HepG2 (cell line): ENCODE measurements around the gene TBX10.

Experiments used
- ELF3 ChIP-seq: IDR thresholded peaks from 2 replicates; pipeline ENCODE4 v1.6.1; 2016; ENCODE audit warnings: missing genetic modification reagents, missing compliant biosample characterization
- JARID2 ChIP-seq: sonication (generic); formaldehyde crosslinking; IDR thresholded peaks from 2 replicates; pipeline ENCODE4 v1.8.1; 2023; ENCODE audit warnings: missing genetic modification reagents, inconsistent platforms; ENCODE audit not compliant: insufficient replicate concordance
- JUNB ChIP-seq: sonication (generic); formaldehyde crosslinking; IDR thresholded peaks from 2 replicates; pipeline ENCODE4 v1.8.0; 2022; ENCODE audit warnings: missing genetic modification reagents, mild to moderate bottlenecking, borderline replicate concordance
- KDM5A ChIP-seq: fragments of 200-600 bp; sonication (generic); IDR thresholded peaks from 2 replicates; pipeline ENCODE4 v1.7.0; 2018; ENCODE audit warnings: antibody characterized with exemption, mild to moderate bottlenecking, low read length, borderline replicate concordance
- KMT2B ChIP-seq: IDR thresholded peaks from 2 replicates; pipeline ENCODE4 v1.6.1; 2016; ENCODE audit warnings: missing genetic modification reagents, missing compliant biosample characterization
- POLR2G ChIP-seq: fragments of 200-400 bp; formaldehyde crosslinking; IDR thresholded peaks from 2 replicates; pipeline ENCODE4 v1.6.1; 2018; ENCODE audit warnings: mild to moderate bottlenecking, low read depth, low read length, moderate library complexity
- RFXANK ChIP-seq: IDR thresholded peaks from 2 replicates; pipeline ENCODE4 v1.6.1; 2016
- SMARCC2 ChIP-seq: fragments of 450-650 bp; IDR thresholded peaks from 2 replicates; pipeline ENCODE4 v1.6.1; 2017; ENCODE audit warnings: antibody characterized with exemption, mild to moderate bottlenecking
- YEATS2 ChIP-seq: sonication (generic); formaldehyde crosslinking; IDR thresholded peaks from 2 replicates; pipeline ENCODE4 v1.4.0; 2020; ENCODE audit warnings: missing genetic modification reagents, borderline replicate concordance
- ZFP91 ChIP-seq: sonication (generic); formaldehyde crosslinking; IDR thresholded peaks from 2 replicates; pipeline ENCODE4 v1.9.0; 2022; ENCODE audit warnings: missing genetic modification reagents, mild to moderate bottlenecking, borderline replicate concordance
- ZNF552 ChIP-seq: sonication (generic); formaldehyde crosslinking; IDR thresholded peaks from 2 replicates; pipeline ENCODE4 v1.9.0; 2022; ENCODE audit warnings: missing genetic modification reagents, mild to moderate bottlenecking, borderline replicate concordance
- ZNF597 ChIP-seq: sonication (generic); formaldehyde crosslinking; IDR thresholded peaks from 2 replicates; pipeline ENCODE4 v1.5.0; 2020; ENCODE audit warnings: missing genetic modification reagents
- ZNF644 ChIP-seq: IDR thresholded peaks from 2 replicates; pipeline ENCODE4 v1.6.1; 2016; ENCODE audit warnings: low read depth

- no peak for TF ChIP-seq KMT2B
- TF ChIP-seq ELF3 = no peak
- no peak for TF ChIP-seq POLR2G
- TF ChIP-seq KDM5A = no peak
- no peak for TF ChIP-seq YEATS2 (CRISPR knock-in tag)
- TF ChIP-seq RFXANK (CRISPR knock-in tag) = no peak
- no peak for TF ChIP-seq JUNB (CRISPR knock-in tag)
- TF ChIP-seq ZNF552 (CRISPR knock-in tag) = no peak
- TF ChIP-seq JARID2 (CRISPR knock-in tag) = no peak
- TF ChIP-seq ZNF644 (CRISPR knock-in tag) = no peak
- no peak for TF ChIP-seq ZFP91 (CRISPR knock-in tag)
- TF ChIP-seq SMARCC2 = no peak
- no peak for TF ChIP-seq ZNF597 (CRISPR knock-in tag)
Observed at GRCh38 chr11:67645521-67646461, 6.2 kb upstream of the TBX10 start.
